Transverse colon (tissue), 4 donors: ENCODE measurements around the gene PPM1L. TPM values are rescaled to one million over a fixed set of nuclear protein-coding genes. Genes with fewer than 3 reads are reported as not detected.

Experiments used
- DNase-seq: peaks from one replicate; pipeline ENCODE4 v3.0.0-alpha.2; 2019
- H3K27ac ChIP-seq, 4 donors: fragments of 200-600 bp; sonication (generic); 2 replicates each; pipeline ENCODE4 v1.5.1; 2016 to 2018; ENCODE audit warnings: inconsistent platforms in 4 of 4
- H3K27me3 ChIP-seq: fragments of 200-600 bp; sonication (generic); 2 replicates; pipeline ENCODE4 v1.5.1; 2017; ENCODE audit warnings: inconsistent platforms
- H3K36me3 ChIP-seq, 4 donors: fragments of 200-600 bp; sonication (generic); 2 replicates each; pipeline ENCODE4 v1.5.1; 2017 to 2019; ENCODE audit warnings: inconsistent platforms in 4 of 4
- H3K4me1 ChIP-seq, 4 donors: fragments of 200-600 bp; sonication (generic); 2 replicates each; pipeline ENCODE4 v1.5.1; 2017 to 2020; ENCODE audit warnings: inconsistent platforms in 4 of 4
- H3K4me3 ChIP-seq, 4 donors: fragments of 200-600 bp; sonication (generic); 1 replicate in 1 of 4; 2 replicates in 3 of 4; pipeline versions ENCODE4 v1.5.1 to v1.6.1; 2017 to 2019; ENCODE audit warnings: inconsistent platforms in 4 of 4
- H3K9me3 ChIP-seq, 2 donors: fragments of 200-600 bp; sonication (generic); 2 replicates each; pipeline ENCODE4 v1.5.1; 2017 to 2019; ENCODE audit warnings: inconsistent platforms in 2 of 2
- EP300 ChIP-seq: sonication (generic); formaldehyde crosslinking; IDR thresholded peaks from one replicate; pipeline ENCODE4 v1.6.1; 2017; ENCODE audit warnings: antibody characterized with exemption, low read depth
- POLR2A ChIP-seq: fragments of 450-650 bp; IDR thresholded peaks from one replicate; pipeline ENCODE4 v1.6.1; 2016; ENCODE audit warnings: antibody characterized with exemption, mild to moderate bottlenecking, moderate library complexity
- POLR2AphosphoS5 ChIP-seq, 3 donors: sonication (generic); formaldehyde crosslinking; IDR thresholded peaks; one replicate each; pipeline ENCODE4 v1.6.1; 2016; ENCODE audit warnings: antibody characterized with exemption in 3 of 3
- WGBS, 2 donors: methylation state at CpG; one replicate each; pipeline ENCODE4 v1.1.5; 2018; ENCODE audit warnings: low coverage in 1 of 2; 5-methylcytosine and 5-hydroxymethylcytosine counted together
- in situ Hi-C, 4 donors: fragments of 200-750 bp; cut with MboI; loops; one replicate each; pipeline versions ENCODE4 v1.15.0 to v1.15.1; 2017; ENCODE audit warnings: low sequenced_read_pairs in 3 of 4, low pct_ligation_motif_present in 1 of 4, low pct_unique_long_range_greater_than_20kb in 1 of 4
- intact Hi-C: fragments of 100-400 bp; cut with DNase I; formaldehyde crosslinking; loops from one replicate; pipeline ENCODE4 v1.15.1; 2023; ENCODE audit warnings: low total_unique reads
- total RNA-seq, 4 donors: library from RNA; depleted of rRNA; stranded (reverse); fragments of >200 nt; gene quantifications; one replicate each; pipeline ENCODE4 v1.1.0, GENCODE V29; 2016
- TF ChIP-seq, protein P1 (sequence below), 5 experiments: fragments of 200-600 bp in 3 of 5; fragments of 450-650 bp in 2 of 5; sonication (generic) in 3 of 5; IDR thresholded peaks; 1 replicate in 2 of 5; 2 replicates in 3 of 5; pipeline ENCODE4 v1.5.1; 2016 to 2017; ENCODE audit warnings: antibody characterized with exemption in 5 of 5, inconsistent platforms in 3 of 5, mild to moderate bottlenecking in 2 of 5, moderate library complexity in 1 of 5

The PPM1L gene
- total RNA-seq, 4 donors from 2014 or later, result 17.2 to 35.5 (median 25.6) TPM

DNA sequence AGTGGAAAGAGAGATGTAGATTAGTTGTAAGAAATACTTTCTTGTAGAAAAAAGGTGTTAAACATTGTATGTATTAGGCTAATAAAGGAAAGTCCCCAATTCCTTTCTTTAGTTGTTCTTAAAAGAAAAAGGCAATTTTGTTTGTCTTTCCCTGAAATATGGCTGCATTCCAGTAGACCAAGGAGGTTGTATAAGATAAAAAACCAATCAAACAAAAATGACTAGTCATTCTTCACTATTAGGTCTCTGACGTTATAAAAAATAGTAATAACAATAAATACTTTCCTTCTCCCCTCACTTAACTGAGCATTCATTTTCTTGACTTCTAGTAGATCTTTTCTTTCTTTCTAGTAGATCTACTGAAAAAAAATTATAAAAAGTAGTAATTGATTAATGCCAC is 8.6 kb upstream of the PPM1L start:
- 36 to 42% methylated on average over 1 of the region's 1 CpG for WGBS, 2 donors
- Histone ChIP-seq H3K4me3 (no peak overlapping the region), H3K36me3 (no peaks in the 10 kb centered on the region), H3K4me1 (peaks cover 0 to 7% (median 0%) of the 10 kb centered on the region in 4 donors), H3K9me3 (no peaks in the 10 kb centered on the region), H3K27ac (no peak overlapping the region), H3K27me3 (no peaks in the 10 kb centered on the region)
- intact Hi-C loops (no loop called here), in situ Hi-C loops (no loop called here)
- no peak for DNase-seq
- TF ChIP-seq EP300 (no peak), POLR2A (no peak), POLR2AphosphoS5 (IDR thresholded peaks at IDR 0.05) (no peak)
- TF ChIP-seq, protein P1, sequence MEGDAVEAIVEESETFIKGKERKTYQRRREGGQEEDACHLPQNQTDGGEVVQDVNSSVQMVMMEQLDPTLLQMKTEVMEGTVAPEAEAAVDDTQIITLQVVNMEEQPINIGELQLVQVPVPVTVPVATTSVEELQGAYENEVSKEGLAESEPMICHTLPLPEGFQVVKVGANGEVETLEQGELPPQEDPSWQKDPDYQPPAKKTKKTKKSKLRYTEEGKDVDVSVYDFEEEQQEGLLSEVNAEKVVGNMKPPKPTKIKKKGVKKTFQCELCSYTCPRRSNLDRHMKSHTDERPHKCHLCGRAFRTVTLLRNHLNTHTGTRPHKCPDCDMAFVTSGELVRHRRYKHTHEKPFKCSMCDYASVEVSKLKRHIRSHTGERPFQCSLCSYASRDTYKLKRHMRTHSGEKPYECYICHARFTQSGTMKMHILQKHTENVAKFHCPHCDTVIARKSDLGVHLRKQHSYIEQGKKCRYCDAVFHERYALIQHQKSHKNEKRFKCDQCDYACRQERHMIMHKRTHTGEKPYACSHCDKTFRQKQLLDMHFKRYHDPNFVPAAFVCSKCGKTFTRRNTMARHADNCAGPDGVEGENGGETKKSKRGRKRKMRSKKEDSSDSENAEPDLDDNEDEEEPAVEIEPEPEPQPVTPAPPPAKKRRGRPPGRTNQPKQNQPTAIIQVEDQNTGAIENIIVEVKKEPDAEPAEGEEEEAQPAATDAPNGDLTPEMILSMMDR (IDR thresholded peaks at IDR 0.05), result no peak

DNA sequence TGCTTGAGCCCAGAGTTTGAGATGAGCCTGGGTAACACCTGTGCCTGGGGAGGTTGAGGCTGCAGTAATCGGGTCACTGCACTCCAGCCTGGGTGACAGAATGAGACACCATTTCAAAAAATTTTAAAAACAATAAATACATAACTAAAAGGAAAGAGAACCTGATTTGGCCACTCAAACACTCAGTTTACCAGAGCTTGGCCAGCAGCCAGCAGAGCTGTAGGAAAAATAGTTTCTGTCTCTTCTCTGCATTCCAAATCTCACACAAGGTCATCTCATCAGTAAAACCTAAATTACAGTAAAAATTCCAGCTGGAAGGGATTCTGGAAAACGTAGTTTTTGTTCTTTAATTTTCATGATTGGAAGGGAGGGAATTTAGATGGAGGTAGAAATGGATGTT is 7.8 kb upstream of the PPM1L start:
- peaks cover 0 to 7% (median 0%) of the 10 kb centered on the region in 4 donors for H3K4me1 ChIP-seq
- no peaks in the 10 kb centered on the region for H3K9me3 ChIP-seq
- intact Hi-C loops, result no loop called here
- in situ Hi-C loops, result no loop called here
- TF ChIP-seq POLR2A (no peak), EP300 (no peak), POLR2AphosphoS5 (IDR thresholded peaks at IDR 0.05) (no peak)
- TF ChIP-seq, protein P1 (IDR thresholded peaks at IDR 0.05), result no peak
- H3K4me3 ChIP-seq, result no peak overlapping the region
- no peak overlapping the region for H3K27ac ChIP-seq
- H3K36me3 ChIP-seq, result no peaks in the 10 kb centered on the region
- WGBS, 2 donors, result 50 to 66% methylated on average over 1 to 2 of the region's 2 CpGs
- DNase-seq, result no peak
- no peaks in the 10 kb centered on the region for H3K27me3 ChIP-seq

DNA sequence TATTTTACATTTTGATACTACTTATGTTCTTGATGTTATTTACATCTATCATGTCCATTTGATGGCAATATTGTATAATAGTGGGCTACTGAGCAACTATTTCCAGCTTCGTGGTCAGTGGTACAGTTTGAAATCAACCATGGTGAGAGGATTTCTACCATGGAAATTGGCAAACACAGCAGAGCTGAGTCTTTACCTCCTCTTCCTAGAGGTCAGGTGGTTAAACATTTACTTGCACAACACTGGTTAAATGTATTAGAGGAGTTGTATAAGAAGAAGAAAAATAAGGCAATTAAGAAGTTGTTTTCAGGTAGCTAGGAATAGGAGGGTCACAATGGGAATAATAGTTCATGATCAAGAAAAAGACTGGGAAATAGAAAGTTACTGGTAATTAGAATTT is 7.2 kb upstream of the PPM1L start:
- Histone ChIP-seq H3K27ac (no peak overlapping the region), H3K9me3 (no peaks in the 10 kb centered on the region), H3K36me3 (no peaks in the 10 kb centered on the region), H3K27me3 (no peaks in the 10 kb centered on the region), H3K4me3 (no peak overlapping the region), H3K4me1 (peaks cover 0 to 11% (median 3%) of the 10 kb centered on the region in 4 donors)
- in situ Hi-C loops, result no loop called here
- intact Hi-C loops, result no loop called here
- no peak for DNase-seq
- WGBS, 2 donors, result 65 to 82% methylated on average over 1 of the region's 1 CpG
- TF ChIP-seq POLR2A, result no peak
- TF ChIP-seq POLR2AphosphoS5 (IDR thresholded peaks at IDR 0.05), result no peak
- TF ChIP-seq EP300, result no peak
- TF ChIP-seq, protein P1 (IDR thresholded peaks at IDR 0.05), result no peak

DNA sequence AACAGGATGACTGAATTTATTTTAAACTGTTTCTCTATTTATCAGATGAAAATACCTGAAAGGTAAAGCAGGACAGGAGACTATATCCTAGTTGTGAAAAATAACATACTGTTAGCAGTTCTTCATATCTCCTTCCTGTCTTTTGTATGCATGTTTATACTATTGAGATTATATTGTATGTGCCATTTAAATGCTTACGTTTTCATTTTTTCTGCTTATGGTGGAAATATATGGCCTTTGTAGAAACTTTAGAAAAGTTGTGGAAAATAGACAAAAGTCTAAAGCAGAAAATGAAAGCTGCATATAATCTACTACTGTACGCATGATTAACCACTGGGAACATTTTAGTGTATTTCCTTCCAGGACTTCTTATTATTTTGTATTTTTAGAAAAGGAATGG is 2.1 kb upstream of the PPM1L start:
- in situ Hi-C loops, result no loop called here
- intact Hi-C loops, result loop anchor here (10.0 kb wide), 1 partner anchor 51 kb away; no protein-coding TSS in a partner anchor
- Histone ChIP-seq H3K9me3 (no peaks in the 10 kb centered on the region), H3K4me1 (peaks cover 0 to 39% (median 26%) of the 10 kb centered on the region in 4 donors), H3K4me3 (peak overlapping the region; percentile 79 to 85 (median 83)), H3K27ac (peak overlapping the region; percentile 92 to 98 (median 97)), H3K27me3 (peaks cover 7% of the 10 kb centered on the region), H3K36me3 (no peaks in the 10 kb centered on the region)
- no peak for TF ChIP-seq POLR2AphosphoS5 (IDR thresholded peaks at IDR 0.05)
- no peak for TF ChIP-seq POLR2A
- TF ChIP-seq, protein P1 (IDR thresholded peaks at IDR 0.05), result no peak
- TF ChIP-seq EP300, result no peak
- DNase-seq, result no peak
- 21 to 24% methylated on average over 2 of the region's 2 CpGs for WGBS, 2 donors
